Breast epithelium (tissue), 3 donors: ENCODE results near the gene SPTLC1.

Experiments
- POLR2A ChIP-seq: fragments of 450-650 bp; IDR thresholded peaks from one replicate; pipeline ENCODE4 v1.6.1; 2016; ENCODE audit warnings: antibody characterized with exemption, mild to moderate bottlenecking, moderate library complexity
- POLR2AphosphoS5 ChIP-seq, 3 donors: sonication (generic); formaldehyde crosslinking; IDR thresholded peaks; one replicate each; pipeline ENCODE4 v1.6.1; 2017; ENCODE audit warnings: antibody characterized with exemption in 3 of 3
- TF ChIP-seq, protein P1 (sequence below), 3 donors: fragments of 450-650 bp; IDR thresholded peaks; one replicate each; pipeline ENCODE4 v1.5.1; 2016 to 2017; ENCODE audit warnings: antibody characterized with exemption in 3 of 3, mild to moderate bottlenecking in 3 of 3, moderate library complexity in 3 of 3

DNA sequence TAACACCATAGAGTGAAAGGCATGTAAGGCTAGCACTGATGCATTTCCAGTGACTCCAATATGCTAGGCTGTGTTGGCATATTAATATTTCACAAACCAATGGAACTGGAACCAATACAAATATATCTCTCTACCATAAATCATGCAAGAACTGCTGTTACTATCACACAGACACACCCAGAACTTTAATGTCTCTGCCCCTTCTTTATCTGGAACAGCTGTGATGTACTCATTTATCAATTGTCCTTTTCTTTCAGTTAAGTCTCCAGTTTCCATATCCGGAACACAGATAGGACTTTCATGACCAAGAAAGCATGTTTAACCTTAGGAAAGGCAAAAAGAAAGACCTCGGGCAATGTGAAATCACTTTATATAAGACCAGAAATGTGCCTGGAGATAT lies 70.3 kb downstream of the SPTLC1 start:
- TF ChIP-seq, protein P1, sequence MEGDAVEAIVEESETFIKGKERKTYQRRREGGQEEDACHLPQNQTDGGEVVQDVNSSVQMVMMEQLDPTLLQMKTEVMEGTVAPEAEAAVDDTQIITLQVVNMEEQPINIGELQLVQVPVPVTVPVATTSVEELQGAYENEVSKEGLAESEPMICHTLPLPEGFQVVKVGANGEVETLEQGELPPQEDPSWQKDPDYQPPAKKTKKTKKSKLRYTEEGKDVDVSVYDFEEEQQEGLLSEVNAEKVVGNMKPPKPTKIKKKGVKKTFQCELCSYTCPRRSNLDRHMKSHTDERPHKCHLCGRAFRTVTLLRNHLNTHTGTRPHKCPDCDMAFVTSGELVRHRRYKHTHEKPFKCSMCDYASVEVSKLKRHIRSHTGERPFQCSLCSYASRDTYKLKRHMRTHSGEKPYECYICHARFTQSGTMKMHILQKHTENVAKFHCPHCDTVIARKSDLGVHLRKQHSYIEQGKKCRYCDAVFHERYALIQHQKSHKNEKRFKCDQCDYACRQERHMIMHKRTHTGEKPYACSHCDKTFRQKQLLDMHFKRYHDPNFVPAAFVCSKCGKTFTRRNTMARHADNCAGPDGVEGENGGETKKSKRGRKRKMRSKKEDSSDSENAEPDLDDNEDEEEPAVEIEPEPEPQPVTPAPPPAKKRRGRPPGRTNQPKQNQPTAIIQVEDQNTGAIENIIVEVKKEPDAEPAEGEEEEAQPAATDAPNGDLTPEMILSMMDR (IDR thresholded peaks at IDR 0.05): no peak
- TF ChIP-seq POLR2A (no peak), POLR2AphosphoS5 (IDR thresholded peaks at IDR 0.05) (no peak)
